Measurements from ENCODE around the gene C14orf119.

C14orf119 gene

GRCh38 chr14:23148591-23149249 is 53.4 kb downstream of the C14orf119 start:
- no peak for DNase-seq (ENCODE audit: low read depth, low spot score)

- DNase-seq (ENCODE audit: low read depth, low spot score): no peak
Observed at GRCh38 chr14:23149745-23150144, 54.4 kb downstream of the C14orf119 start.

Data from smooth muscle cell of the brain vasculature (primary cell).